ENCODE results near the gene TRIP4. TPM values are rescaled to one million over a fixed set of nuclear protein-coding genes. Genes with fewer than 3 reads are reported as not detected.

Gene TRIP4
- total RNA-seq (2022; extraction: Qiagen RNA extraction): 24.5 to 35.4 TPM (median 26.1 TPM) in 5 replicates

GRCh38 chr15:64387562-64388168 lies at the start of gene TRIP4:
Gene TRIP4 (plus strand): TSS chr15:64387836. CDS start chr15:64387864, 28 bp downstream.

GRCh38 chr15:64355944-64356709 lies 31.5 kb upstream of the TRIP4 start, which contains the start of gene CSNK1G1:
Gene CSNK1G1 (minus strand): TSS chr15:64356173. CDS start chr15:64300499, 55,674 bp downstream.

GRCh38 chr15:64381000-64381751 lies 6.5 kb upstream of the TRIP4 start, which contains the start of gene PCLAF:
Gene PCLAF (minus strand): TSS chr15:64381441. CDS start chr15:64381371, 70 bp downstream.

GRCh38 chr15:64460206-64460723 lies 72.6 kb downstream of the TRIP4 start, which contains the start of gene ZNF609:
Gene ZNF609 (plus strand): TSS chr15:64460578. CDS start chr15:64499420, 38,842 bp downstream.

Other genes starting within 250 kb of the TRIP4 start
- 0.50 to 1.3 TPM (median 0.74 TPM) in 5 replicates for gene SNX22, start 236.1 kb upstream of the TRIP4 start, total RNA-seq (2022; extraction: Qiagen RNA extraction)
- gene PPIB, start 224.8 kb upstream of the TRIP4 start, total RNA-seq (2022; extraction: Qiagen RNA extraction): 762 to 818 TPM (median 790 TPM) in 5 replicates
- 15.1 to 22.4 TPM (median 19.8 TPM) in 5 replicates for gene CSNK1G1, start 31.7 kb upstream of the TRIP4 start, total RNA-seq (2022; extraction: Qiagen RNA extraction)
- gene PCLAF, start 6.4 kb upstream of the TRIP4 start, total RNA-seq (2022; extraction: Qiagen RNA extraction): 106 to 264 TPM (median 118 TPM) in 5 replicates
- gene ZNF609, start 72.7 kb downstream of the TRIP4 start, total RNA-seq (2022; extraction: Qiagen RNA extraction): 16.8 to 28.3 TPM (median 25.9 TPM) in 5 replicates

All from A549 treated with dexamethasone at 1 μM for 4 hours (cell line).